Urothelium cell line (cell line): ENCODE data around the gene LMAN2L.

Source experiments
- DNase-seq: peaks from one replicate; pipeline ENCODE4 v3.0.0; 2011; ENCODE audit warnings: low spot score, mixed read lengths
- FAIRE-seq: peaks from 2 replicates; lab custom pipeline; 2011; peaks lifted over from hg19 to GRCh38; lab: Jason Lieb, UNC

LMAN2L gene

GRCh38 chr2:96663177-96663576 is 76.7 kb downstream of the LMAN2L start:
- peak; percentile 62 for FAIRE-seq
- no peak for DNase-seq

GRCh38 chr2:96662360-96662759 is 77.5 kb downstream of the LMAN2L start:
- no peak for DNase-seq
- FAIRE-seq, result no peak

GRCh38 chr2:96661324-96661723 is 78.5 kb downstream of the LMAN2L start:
- DNase-seq, result no peak
- no peak for FAIRE-seq

GRCh38 chr2:96656540-96656939 is 83.3 kb downstream of the LMAN2L start:
- no peak for FAIRE-seq

More at GRCh38 chr2:96656540-96656939, 83.3 kb downstream of the LMAN2L start:
- no peak for DNase-seq
